BE2C (cell line): Measurements from ENCODE around the gene NTHL1.
"Not testable (repeated sequence)": the region's sequence is repeated elsewhere in the genome, so short reads cannot be mapped to it uniquely, and the experiment has no call there.

Experiments used
- DNase-seq: peaks from one replicate; pipeline ENCODE4 v3.0.0-alpha.2; 2020
- H3K27me3 ChIP-seq: fragments of 250-450 bp; sonication (Bioruptor Pico); 2 replicates; pipeline ENCODE4 v1.5.1; 2020; ENCODE audit warnings: mild to moderate bottlenecking
- H3K36me3 ChIP-seq: fragments of 250-450 bp; sonication (Bioruptor Pico); 2 replicates; pipeline ENCODE4 v1.5.1; 2020; ENCODE audit warnings: mild to moderate bottlenecking
- H3K4me1 ChIP-seq: fragments of 250-450 bp; sonication (Bioruptor Pico); 2 replicates; pipeline ENCODE4 v1.5.1; 2020
- H3K4me3 ChIP-seq: 2 replicates; pipeline ENCODE4 v1.5.1; 2011; ENCODE audit warnings: low read depth, low read length
- H3K9me3 ChIP-seq: fragments of 250-450 bp; sonication (Bioruptor Pico); 2 replicates; pipeline ENCODE4 v1.5.1; 2020
- CTCF ChIP-seq: IDR thresholded peaks from 2 replicates; pipeline ENCODE4 v1.5.1; 2012; ENCODE audit warnings: mild to moderate bottlenecking, low read depth, low read length

The NTHL1 gene

GRCh38 chr16:2035431-2036199, 12.0 kb downstream of the NTHL1 start:
- no peak overlapping the region for H3K4me3 ChIP-seq
- H3K9me3 ChIP-seq, result no peaks in the 10 kb centered on the region
- DNase-seq, result peak; percentile 77
- no peaks in the 10 kb centered on the region for H3K36me3 ChIP-seq
- peaks cover 39% of the 10 kb centered on the region for H3K4me1 ChIP-seq
- H3K27me3 ChIP-seq, result no peaks in the 10 kb centered on the region
- no peak for TF ChIP-seq CTCF

DNA sequence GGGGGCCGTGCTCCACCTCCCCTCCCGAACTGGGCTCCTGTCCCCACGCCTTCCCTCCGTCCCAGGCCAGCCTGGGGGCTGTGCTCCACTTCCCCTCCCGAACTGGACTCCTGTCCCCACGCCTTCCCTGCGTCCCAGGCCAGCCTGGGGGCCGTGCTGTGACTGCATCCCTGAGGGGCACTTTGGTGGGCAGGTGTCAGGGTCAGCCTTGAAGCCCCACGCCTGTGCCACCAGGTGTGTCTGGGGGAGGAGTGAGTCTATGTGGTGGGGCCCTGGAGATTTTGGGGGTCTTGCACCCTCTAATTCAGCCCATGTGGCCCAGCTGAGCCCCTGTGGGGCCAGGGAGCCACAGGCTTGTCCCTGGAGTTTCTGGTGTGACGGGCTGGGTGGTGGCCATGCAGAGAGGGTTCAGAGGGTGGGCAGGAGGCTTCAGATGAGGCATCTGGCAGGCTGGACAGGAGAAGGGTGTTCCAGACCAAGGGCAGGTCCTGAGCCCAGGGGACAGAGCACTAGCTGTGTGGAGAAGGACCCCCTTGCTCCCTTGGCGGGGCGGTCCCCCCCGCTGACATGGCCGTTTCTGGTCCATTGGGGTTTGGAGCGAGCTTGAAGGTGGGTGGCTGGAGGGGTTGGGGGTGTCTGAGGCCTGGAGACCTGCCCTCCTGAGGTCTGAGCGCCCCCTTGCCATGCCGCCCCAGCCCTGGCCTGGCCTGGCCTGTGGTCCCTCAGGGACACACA, 12.8 kb downstream of the NTHL1 start:
- TF ChIP-seq CTCF, result no peak
- H3K4me1 ChIP-seq, result peaks cover 32% of the 10 kb centered on the region
- H3K36me3 ChIP-seq, result no peaks in the 10 kb centered on the region
- no peak overlapping the region for H3K4me3 ChIP-seq
- no peak for DNase-seq
- no peaks in the 10 kb centered on the region for H3K9me3 ChIP-seq
- no peaks in the 10 kb centered on the region for H3K27me3 ChIP-seq

DNA sequence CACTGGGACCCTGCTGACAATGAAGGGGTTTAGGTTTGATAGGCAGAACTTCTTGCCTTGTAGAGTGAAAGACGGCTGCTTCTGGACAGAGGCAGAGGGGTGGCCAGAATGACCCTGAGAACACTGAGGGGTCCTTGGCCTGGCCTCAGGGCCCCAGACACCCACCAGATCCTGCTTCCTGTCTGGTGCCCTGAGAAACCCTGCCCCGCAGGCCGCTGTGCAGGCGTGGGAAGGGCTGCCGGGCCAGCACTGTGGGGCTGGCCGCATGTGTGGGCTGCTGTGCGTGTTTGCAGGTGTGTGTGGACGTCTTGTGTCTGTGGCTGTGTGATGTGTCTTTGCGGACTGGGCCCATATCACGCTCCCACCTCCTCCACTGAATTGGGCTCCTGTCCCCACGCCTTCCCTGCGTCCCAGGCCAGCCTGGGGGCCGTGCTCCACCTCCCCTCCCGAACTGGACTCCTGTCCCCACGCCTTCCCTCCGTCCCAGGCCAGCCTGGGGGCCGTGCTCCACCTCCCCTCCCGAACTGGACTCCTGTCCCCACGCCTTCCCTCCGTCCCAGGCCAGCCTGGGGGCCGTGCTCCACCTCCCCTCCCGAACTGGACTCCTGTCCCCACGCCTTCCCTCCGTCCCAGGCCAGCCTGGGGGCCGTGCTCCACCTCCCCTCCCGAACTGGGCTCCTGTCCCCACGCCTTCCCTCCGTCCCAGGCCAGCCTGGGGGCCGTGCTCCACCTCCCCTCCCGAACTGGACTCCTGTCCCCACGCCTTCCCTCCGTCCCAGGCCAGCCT, 13.5 kb downstream of the NTHL1 start:
- not testable (repeated sequence) for DNase-seq, H3K4me3 ChIP-seq, H3K9me3 ChIP-seq, H3K36me3 ChIP-seq, H3K27me3 ChIP-seq
- peaks cover 24% of the 10 kb centered on the region for H3K4me1 ChIP-seq

DNA sequence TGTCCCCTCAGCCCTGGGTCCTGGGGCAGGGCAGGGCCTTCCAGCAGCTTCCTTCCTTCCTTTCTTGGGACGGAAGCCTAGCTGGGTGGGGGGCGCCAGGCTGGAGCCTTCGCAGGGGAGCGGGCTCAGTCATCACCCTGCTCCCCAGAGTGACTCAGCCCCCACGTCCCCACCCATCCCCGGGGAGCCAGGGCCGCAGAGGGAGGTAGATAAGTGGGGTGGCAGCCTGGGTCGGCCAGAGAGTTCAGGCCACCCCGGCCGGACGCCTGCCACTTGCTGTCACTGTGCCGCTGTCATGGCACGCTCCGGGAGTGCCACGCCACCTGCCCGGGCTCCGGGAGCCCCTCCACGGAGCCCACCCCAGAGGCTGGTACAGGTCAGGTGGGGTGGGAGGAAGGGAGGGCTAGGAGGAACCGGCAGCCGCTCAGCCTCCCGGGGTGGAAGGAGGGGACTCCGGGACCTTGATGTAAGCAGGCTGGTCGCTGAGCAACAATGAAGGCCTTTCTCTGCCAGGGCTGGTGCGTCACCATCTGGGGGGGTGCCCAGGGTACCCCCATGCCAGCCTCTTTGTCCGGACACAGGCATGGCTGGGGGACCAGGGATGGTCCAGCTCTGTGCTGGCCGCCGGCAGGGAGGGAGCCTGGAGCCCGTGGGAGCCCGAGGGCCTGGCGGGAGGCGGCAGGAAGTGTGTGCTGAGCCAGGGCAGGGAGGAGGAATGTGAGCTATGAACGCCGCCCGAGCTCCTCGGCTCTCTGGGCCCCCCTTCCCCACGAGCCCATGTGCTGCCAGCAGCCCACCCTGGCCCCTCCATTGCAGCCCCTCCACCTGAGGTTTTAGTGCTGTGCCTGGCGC, 14.4 kb downstream of the NTHL1 start:
- Histone ChIP-seq H3K9me3 (no peaks in the 10 kb centered on the region), H3K4me3 (no peak overlapping the region), H3K36me3 (no peaks in the 10 kb centered on the region), H3K4me1 (peaks cover 17% of the 10 kb centered on the region), H3K27me3 (no peaks in the 10 kb centered on the region)
- TF ChIP-seq CTCF, result no peak
- no peak for DNase-seq

DNA sequence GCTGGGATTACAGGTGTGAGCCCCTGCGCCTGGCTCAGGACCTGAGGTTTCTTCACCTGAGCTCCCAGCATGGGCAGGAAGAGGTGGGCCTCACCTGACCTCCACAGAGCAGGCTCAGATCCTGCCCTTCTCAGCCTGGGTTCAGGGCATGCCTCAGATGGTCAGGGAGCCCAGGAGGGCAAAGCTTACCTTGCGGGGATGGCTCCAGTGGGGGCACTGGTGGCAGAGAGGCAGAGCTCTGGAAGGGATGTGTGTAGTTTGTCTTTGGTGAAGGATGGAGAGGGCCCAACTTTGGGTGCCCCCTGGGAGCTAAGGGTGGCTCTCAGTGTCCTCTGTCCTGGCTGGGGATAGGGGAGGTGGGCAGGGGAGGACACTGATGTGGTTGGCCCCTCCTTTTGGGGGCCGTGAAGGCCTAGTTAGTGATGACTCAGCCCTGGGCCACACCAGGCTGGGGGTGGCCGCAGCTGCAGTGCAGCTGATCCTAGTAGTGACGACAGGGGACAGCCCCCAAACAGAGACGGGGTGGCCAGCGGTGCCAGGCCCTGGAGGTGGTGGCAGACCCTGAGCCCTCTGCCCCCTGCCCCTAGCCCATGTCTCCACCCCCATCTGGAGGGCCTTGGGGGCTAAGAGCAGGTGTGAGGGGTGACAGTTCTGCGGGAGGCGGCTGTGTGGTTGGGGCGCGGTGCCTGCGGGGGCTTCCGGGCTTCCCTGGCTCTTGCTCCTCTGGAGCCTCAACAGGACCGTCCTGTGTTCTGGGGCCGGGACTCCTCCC, 15.2 kb downstream of the NTHL1 start:
- TF ChIP-seq CTCF, result no peak
- no peaks in the 10 kb centered on the region for H3K27me3 ChIP-seq
- no peaks in the 10 kb centered on the region for H3K36me3 ChIP-seq
- H3K9me3 ChIP-seq, result no peaks in the 10 kb centered on the region
- H3K4me1 ChIP-seq, result peaks cover 17% of the 10 kb centered on the region
- DNase-seq, result no peak
- H3K4me3 ChIP-seq, result no peak overlapping the region
